Fibroblast of skin of back (primary cell): ENCODE results near the gene MAN2C1. TPM values are rescaled to one million over a fixed set of nuclear protein-coding genes. Genes with fewer than 3 reads are reported as not detected.
"Not testable (repeated sequence)": the region's sequence is repeated elsewhere in the genome, so short reads cannot be mapped to it uniquely, and the experiment has no call there.

Experiments used
- DNase-seq: peaks from one replicate; pipeline ENCODE4 v3.0.0-alpha.2; 2013
- polyA plus RNA-seq, 2 experiments: library from polyadenylated mRNA; unstranded; fragments of 120-200 nt; gene quantifications; one replicate each; pipeline ENCODE4 v1.2.1, GENCODE V29; 2013; ENCODE audit not compliant: insufficient read length in 2 of 2

The MAN2C1 gene
- 68.3 TPM for polyA plus RNA-seq (2013, experiment 1 of 2; ENCODE audit: insufficient read length)
- polyA plus RNA-seq (2013, experiment 2 of 2; ENCODE audit: insufficient read length): 64.0 TPM

DNA sequence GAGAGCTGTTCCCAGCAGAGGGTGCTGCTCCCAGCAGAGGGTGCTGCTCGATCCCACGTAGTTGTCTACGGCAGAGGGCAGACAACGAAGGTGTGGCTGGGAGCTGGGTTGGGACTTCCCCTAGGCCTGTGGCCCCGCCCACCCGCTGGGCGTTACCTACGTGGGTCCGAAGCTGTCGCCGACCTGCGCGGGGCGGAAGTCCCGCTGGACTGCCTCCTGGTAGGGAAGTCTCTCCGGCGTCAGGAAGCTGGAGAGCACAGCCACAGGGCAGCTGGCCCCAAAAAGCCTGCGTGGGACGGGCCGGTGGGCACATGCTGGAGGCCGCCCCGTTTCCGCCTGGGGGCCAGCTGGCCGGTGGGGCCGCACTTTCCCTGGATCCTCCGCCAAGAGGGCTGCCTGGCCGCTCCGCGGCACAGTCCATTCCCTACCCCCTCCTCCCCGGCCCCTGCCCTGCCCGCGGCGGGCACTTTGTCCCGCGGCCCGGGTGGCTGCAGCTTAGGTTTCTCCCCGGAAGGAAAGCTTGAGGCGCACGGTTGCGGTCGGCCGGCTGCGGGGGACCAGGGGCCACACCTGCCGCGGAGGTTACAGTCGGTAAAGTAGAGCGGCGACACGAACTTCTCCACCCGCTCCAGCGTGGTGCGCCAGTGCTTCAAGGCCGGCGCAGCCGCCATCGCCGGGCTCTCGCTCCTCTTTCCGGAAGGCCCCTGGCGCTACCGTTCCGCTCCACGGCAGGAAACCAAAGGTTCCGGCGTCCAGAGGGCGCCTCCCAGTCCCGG, at the start of gene MAN2C1:
MAN2C1 (minus strand) TSS at position 695 of the 776 bp plus-strand sequence; CDS start at position 671, 24 bp downstream.
- peak; percentile 96 for DNase-seq

DNA sequence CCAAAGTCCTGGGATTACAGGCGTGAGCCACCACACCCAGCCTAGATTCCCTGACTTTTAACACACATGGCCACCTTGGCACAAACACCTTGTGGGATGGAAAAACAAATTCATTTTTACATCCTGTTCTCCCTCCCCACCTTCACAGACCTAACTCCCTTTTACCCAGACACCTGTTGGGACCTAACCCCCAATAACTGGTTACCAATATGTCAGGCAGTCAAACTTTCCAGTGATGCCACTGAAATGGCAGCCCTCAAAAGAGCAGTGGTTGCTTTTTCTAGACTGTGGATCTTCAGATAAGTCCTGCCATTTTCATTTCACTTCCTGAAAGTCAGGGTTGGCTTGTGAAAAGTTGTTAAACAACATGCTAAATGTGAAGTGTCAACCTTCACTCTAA, 48.2 kb upstream of the MAN2C1 start:
- no peak for DNase-seq

DNA sequence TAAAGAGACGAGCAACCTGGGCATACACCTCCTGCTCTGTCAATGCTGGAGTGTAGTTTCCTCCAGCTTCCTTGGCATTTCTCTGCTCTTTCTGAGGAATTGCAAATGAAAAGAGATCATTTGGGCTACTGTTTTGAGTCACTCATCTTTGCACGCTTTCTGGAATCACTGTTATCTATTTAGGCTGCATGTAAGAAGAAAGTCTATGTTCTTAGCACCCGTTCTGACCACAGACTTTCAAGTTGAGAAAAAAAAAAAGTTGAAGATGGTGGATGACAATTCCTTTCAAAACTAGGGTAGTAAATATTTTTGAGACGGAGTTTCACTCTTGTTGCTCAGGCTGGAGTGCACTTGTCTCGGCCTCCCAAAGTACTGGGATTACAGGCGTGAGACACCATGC, 41.8 kb upstream of the MAN2C1 start:
- DNase-seq: no peak

DNA sequence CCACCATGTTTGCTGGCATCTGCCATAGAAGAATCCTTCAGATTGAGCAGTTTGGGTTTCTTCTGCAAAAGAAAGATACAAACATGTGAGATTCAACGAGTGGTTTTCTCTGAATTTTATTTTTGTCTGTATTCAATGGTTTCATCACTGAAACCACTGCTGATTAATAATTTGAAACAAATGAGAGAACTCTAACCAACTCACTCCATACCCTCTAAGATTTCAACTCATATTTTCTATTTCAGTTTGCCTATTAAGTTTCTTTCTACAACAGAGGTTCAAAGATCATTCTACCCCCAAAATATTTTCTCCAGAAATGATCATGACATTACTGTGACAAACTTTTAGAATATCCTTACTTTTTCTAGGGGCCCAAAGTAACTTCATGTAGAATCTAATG, 38.7 kb upstream of the MAN2C1 start:
- DNase-seq: no peak

DNA sequence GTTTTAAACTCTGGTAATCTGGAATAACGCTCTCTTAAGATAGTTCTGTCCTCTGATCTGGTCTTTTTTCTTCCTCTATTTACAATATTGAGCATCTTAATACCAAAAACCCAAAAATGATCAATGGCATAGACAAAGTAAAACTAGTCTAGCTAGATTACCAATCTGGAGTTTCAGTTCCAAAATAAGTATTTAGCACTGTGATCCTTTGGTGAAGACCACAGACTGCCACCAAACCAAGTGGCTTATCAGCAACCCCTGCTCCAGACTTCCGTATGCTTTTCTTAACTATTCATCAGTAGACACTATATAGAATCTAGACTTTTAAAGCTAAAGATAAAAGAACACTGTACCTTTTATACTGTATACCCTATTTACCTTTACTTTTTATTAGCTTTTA, 35.5 kb upstream of the MAN2C1 start:
- no peak for DNase-seq

DNA sequence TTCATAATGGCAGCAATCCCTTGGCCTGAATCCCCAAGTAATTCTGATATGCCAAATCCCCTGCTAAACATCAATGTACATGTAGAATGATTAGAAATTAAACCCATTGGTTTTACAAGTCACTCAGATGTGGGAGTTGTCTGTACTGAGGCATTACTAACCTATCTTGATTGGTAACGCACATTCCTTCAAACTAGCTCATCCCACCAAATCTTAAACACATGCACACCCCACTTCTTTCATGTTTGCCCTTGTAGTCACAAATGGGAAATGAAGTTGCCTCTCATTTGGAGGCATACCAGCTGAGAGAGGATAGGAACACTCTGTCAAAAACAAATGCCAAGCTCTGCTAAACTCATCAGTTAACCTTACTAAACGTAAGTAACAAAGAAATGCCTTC, 29.1 kb upstream of the MAN2C1 start:
- peak; percentile 8 for DNase-seq

DNA sequence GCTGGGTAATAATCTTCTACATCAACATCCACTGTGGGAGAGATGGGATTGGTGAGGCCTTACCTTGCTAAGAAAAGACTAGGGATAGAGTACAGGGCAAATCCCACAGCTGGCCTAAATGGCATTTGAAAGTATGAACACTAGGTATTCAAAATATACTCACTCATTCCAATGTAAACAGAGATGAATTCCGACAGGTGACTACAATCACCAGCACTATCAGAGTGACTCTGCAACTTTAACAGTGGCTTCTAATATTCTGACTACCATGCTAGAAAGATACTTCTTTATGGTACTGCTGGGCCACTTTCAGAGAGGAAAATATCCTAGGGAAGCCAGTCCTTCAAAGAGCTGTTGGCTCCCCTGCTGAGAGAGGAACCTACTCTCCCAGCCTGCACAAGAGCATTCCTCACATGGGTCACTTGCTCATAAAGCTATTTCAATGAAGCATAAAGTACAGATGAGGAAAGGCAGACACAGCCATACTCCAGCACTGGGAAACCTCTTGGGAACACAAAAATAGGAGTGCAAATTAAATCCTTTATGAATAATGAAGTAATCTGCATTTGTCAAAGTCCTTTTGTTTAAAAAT, 21.5 kb upstream of the MAN2C1 start:
- no peak for DNase-seq

DNA sequence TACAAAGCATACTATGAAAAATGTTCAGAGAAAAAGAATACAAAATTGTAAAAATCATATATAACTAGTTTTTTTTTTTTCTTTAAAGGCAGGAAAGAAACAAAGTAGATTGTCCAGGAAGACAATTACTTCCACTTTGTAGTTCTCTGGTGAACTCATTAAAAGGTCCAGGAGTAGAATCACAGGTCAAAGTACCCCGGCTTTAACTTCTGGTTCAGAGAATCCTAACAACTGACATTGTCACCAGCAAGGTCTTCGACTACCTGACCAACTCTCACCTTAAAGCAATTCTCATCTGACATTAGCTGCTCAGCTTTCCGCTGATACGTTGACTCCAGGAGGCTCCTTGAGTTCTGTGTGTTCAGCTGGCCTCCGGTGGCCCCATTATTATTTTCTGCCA, 15.6 kb upstream of the MAN2C1 start:
- not testable (repeated sequence) for DNase-seq

DNA sequence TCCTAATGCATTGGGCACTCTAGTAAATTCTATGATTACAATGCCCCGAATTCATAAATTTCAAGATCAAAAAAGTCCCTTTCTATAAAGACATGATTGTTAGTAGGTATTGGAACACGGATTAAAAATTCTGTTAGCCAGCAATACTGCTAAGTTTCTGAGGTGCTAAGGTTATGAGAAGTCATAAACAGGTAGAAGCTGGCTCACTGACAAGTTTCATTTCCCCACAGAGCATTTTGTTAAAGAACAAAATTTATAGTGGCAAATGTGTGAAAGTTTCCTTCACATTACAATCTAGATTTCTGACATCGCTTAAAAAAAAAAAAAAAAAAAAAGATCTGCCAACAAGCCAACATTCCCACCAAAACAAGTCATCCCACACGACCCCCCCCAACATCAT, 12.4 kb upstream of the MAN2C1 start:
- no peak for DNase-seq

DNA sequence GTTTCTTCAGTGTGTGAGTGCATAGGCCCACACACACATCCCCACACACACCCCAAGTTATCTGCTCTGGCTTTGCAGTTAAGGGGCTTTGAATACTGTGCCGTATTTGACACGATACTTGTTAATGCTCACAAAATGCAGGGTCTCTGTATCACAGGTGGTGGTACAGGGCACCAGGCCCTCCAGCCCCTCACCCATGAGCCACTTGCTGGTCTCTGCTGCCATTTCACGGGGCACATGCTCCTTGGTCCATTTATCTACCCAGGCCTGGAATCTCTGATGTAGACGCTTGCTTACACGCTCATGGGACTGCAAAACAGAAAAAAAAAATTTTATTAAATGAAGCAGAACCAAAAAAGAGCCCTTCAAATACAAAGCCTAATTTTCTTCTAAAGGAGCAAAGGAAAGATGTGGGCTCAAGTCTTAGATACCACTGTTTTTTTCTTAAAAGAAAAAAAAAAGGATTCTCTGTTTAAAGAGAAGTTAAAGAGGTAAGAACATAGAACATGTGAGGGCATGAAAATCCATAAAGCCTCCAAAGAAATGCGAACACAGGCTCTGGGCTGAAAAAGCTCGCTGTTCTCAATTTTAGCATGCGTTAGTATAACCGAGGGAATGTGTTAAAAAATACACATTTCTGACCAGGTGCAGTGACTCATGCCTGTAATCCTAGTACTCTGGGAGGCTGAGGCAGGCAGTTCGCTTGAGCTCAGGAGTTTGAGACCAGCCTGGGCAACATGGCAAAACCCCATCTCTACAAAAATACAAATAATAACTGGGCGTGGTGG, 3.7 kb upstream of the MAN2C1 start:
- no peak for DNase-seq

DNA sequence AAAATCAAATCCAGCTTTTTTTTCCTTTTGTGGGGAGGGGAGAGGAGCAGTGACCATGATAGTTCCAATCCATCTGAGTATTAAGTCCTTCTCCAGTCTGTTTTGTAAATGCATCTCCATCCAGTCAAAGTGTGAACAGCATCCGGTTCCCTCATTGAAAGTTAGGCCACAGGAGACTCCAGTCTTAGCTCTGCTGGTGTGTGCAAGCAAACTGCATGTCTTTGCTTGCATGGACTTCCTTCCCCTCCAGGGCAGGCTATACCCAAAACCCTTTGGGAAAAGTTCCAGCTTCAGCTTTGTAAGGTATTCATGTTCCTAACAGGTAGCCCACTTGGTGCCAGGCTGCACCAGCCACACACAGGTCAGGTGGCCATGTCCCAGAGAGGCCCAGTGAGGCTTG, 3.1 kb upstream of the MAN2C1 start:
- DNase-seq: no peak

DNA sequence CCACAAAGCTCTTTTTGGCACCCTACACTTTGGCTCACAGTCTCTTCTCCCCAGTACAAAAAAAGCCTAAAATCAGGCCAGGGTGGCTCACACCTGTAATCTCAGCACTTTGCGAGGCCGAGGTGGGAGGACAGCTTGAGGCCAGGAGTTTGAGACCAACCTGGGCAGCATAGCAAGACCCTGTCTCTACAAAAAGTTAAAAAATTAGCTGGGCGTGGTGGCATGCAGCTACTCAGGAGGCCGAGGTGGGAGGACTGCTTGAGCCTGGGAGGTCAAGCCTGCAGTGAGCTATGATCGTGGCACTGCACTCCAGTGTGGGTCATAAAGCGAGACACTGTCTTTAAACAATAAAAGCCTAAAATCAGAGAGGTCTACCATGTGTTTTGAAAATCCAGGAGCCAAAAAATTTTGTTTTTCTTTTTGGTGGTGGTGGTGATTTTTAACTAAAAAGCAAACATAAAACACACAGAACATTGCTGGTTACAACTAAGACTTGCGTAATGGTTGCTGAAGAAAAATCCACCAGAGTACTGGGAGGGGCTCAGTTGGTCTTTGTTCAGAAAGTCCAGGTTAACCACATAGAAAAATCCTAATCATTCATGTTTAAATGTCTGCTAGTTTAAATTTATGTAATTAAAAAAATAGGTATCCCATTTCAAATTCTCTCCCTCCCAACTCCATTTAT, 1.6 kb upstream of the MAN2C1 start:
- DNase-seq: no peak

DNA sequence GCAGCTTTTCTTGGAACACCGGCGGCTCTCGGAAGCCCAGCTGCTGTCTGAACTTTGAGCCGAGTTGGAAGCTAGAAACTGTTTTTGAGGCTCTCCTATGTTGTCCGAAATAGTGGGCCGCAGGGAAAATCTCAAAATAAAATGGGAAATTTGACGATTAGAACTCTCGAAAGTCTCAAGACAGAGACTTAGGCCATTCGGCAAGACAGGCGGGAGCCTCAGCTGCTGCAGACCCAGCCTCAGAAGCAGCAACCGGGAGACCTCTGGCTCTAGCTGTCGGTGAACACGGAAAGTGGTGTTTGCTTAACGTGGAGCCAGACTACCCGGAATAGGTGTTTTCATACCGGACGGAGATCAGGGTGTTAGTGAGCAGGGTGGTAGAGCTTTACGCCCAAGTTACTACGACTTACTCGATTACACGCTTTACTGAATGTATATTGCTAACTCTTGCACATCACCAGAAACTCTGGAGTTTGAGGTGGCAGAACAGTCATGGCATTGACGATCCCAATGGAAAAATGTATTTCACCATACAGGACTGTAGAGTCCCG, 357 bp upstream of the MAN2C1 start:
- DNase-seq: no peak

DNA sequence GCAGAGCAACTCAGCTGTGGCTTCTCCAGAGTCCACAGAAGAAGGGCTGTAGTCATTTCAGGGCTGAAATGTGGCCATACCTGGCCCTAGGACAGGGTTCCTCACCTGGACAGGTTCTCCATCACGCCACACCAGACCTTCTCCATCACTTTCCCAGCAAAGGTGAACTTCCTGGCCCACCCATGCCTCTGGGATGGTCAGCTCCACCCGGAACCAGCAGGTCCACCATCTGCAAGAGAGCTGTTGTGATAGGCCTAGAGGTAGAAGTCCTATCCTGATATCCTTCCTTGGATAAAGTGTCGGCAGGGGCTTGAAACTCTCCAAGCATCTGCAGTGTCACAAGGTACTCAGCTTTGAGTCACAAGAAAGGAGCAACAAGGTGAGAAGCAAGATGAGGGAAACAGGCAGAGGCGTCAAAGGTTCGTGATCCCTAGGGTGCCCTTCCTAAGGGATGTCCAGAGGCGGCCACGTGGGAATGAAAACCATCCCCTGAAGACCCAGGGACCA, 948 bp downstream of the MAN2C1 start:
- no peak for DNase-seq

DNA sequence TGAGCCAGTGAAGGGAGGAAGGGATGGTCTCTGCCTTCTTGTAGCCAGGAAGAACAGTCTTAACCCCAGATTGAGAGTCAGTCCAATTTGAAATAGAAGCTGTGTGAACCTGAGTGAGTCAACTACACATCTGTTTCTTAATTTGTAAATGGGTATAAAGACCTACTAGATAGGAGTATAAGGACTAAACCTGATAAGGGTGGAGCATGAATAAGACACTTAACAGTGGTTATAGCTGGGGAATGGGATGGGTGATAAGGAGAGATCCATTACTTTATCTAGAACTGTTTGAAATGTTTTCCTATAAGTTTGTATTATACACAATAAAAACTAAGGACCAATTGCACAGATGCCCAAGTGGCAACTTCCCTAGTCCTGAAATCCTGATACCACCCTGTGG, 1.4 kb downstream of the MAN2C1 start:
- no peak for DNase-seq

DNA sequence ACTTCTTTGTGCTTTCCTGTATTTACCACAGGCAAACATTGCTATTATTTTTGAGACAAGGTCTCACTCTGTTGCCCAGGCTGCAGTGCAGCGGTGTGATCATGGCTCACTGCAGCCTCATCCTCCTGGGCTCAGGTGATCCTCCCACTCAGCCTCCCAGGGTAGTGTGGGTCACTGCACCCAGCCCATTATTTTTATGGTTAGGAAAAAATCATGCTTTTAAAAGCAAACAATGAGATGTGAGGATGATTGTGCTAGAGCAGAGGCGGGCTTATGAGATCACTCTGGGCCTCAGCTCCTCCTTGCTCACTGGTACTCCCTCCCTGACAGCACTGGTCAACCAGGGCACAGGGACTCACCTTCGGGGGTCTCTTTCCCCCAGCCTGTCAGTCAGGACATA, 2.2 kb downstream of the MAN2C1 start:
- no peak for DNase-seq

DNA sequence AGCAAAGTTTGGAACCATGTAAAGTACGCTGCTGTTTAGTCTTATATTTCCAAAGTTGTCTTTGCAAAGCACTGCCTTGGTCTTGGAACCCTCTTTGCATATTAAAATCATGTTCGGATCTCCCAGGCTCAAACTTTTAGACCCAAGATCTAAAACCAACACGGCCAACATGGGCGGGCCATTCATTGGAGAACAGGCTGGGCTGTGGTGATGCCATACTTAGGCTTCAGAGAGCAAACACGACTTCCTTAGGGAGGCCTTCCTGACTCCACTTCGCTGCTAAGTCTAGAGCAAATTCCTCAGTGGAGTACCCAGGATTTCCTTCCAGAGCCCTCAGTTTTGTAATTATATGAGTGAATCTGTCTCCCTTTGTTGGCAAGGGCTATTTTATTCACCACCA, 3.5 kb downstream of the MAN2C1 start:
- DNase-seq: no peak

DNA sequence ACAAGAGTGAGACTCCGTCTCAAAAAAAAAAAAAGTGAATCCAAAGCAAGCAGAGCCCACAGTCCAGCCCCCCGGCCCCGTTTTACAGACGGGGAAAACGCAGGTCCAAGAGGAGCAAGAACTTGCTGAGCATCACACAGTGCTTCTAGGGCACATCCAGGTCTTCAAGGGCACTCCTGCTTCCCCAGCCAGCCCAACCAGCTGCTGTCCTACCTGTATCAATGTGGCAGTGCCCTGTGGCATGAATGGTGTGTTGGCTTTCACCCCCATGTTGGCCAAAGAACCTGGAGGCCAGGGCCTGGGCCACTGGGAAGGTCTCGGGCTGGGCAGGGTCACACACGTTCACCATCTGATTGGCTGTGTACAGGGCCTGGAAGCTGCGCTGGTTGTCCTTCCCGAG, 4.6 kb downstream of the MAN2C1 start:
- no peak for DNase-seq

DNA sequence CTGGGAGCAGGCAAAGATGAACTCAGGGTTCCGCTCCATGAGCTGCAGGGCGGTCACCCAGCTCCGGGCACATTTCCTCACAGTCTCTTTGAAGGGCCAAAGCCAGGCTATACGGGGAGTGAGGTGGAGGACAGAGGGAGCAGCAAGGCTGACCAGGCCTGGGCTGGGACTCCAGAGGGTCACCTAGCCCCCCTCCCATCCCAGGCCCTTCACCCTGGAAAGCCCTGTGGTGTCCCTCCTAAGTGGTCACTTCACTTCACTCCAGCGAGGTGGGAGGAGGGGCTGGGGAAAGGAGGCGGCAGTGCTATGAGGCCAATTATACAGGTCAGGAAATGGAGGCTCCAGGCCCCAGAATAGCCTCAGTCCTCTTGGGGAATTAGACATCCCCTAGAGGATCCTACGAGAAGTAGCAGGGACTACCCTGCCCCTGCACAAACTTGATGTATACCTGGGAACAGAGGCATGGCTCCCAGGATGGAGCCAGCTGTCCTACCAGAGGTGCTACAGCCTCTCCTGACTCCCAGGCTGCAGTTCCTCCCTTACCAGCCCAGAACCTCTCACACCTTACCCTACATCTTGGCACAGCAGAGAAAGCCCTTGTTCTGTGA, 5.7 kb downstream of the MAN2C1 start:
- DNase-seq: no peak

DNA sequence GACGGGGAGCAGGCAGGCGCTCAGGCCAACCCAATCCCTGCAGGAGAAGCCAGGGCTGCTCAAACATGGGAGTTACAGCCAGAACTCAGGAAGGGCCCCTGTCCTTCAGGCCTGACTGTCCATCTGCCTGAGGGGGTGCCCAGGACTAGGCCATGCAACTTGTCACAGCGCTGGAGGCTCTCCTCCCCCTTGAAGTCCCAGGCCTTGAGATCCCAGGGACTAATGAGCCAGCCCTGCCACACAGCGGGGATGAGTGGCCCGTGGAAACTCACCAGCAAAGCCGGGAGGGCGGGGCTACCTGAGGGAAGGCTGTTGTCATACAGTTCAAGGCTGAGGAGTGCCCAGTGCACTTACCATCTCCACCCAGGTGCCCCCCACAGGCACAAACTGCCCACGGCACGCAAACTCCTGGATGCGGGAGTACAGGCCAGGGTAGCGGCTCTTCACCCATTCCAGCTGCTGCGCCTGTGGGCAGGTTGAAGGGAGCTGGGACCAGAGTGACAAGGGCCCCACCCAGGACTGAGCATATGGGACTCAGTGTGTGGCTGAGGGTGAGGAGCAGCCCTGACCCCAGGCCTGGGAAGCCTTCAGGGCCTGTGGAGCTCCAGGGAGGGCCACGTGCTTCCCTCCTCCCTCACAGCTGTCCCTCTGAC, 6.3 kb downstream of the MAN2C1 start:
- DNase-seq: no peak

DNA sequence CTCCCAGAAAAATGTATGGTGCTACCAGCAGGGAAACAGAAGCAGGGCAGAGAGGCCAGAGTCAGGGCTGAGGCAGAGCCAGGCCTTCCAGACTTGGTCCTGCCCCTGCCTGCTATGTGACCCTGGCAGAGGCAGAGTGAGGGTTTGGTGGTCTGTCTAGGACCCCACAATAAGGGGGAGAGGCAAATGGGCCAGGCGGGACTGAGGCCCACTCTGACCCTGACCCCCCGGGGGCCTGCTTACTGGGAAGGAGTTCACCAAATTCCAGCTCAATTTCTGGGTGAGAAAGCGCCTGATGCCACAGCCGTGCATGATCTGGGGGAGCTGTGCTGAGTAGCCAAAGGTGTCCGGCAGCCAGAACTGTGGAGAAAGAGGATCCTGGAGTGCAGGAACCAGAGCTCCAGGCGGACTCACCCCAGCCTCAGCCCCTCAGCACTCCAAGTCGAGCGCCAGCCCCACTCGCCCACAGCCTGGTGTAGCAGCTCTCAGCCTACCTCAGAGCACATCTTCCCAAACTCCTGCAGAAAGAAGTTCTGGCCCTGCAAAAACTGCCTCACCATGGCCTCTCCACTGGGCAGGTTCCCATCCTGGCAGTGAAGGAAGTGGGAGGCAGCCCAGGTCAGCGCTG, 6.9 kb downstream of the MAN2C1 start:
- DNase-seq: no peak
